ENCODE results near the gene BMPER.

GRCh38 chr7:33901199-33901598 lies 4.1 kb upstream of the BMPER start:
- TF ChIP-seq, protein P1, sequence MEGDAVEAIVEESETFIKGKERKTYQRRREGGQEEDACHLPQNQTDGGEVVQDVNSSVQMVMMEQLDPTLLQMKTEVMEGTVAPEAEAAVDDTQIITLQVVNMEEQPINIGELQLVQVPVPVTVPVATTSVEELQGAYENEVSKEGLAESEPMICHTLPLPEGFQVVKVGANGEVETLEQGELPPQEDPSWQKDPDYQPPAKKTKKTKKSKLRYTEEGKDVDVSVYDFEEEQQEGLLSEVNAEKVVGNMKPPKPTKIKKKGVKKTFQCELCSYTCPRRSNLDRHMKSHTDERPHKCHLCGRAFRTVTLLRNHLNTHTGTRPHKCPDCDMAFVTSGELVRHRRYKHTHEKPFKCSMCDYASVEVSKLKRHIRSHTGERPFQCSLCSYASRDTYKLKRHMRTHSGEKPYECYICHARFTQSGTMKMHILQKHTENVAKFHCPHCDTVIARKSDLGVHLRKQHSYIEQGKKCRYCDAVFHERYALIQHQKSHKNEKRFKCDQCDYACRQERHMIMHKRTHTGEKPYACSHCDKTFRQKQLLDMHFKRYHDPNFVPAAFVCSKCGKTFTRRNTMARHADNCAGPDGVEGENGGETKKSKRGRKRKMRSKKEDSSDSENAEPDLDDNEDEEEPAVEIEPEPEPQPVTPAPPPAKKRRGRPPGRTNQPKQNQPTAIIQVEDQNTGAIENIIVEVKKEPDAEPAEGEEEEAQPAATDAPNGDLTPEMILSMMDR (IDR thresholded peaks at IDR 0.05): no peak
- no peak for TF ChIP-seq POLR2A (IDR thresholded peaks at IDR 0.05)

All from lower leg skin (tissue), 3 donors.